Aortic smooth muscle cell (primary cell): ENCODE results near the gene SLC30A7. TPM values are rescaled to one million over a fixed set of nuclear protein-coding genes. Genes with fewer than 3 reads are reported as not detected.

Source experiments
- total RNA-seq: library from RNA; depleted of rRNA; stranded (reverse); fragments of >200 nt; gene quantifications from 2 replicates; pipeline ENCODE4 v1.2.3, GENCODE V29; 2014

Gene SLC30A7
- 28.4 and 33.4 TPM in 2 replicates for total RNA-seq

GRCh38 chr1:100895540-100896480, at the start of gene SLC30A7:
Gene SLC30A7 (plus strand): TSS chr1:100896090. CDS start chr1:100896263, 173 bp downstream.

GRCh38 chr1:100894603-100895539, 1.0 kb upstream of the SLC30A7 start, which contains the start of gene EXTL2:
Gene EXTL2 (minus strand): TSS chr1:100894842. CDS start chr1:100888757, 6,085 bp downstream.

GRCh38 chr1:101025657-101026429, 130.0 kb downstream of the SLC30A7 start, which contains the start of gene DPH5:
Gene DPH5 (minus strand): TSS chr1:101025784. CDS start chr1:101025443, 341 bp downstream.

Other genes starting within 250 kb of the SLC30A7 start
- 0.66 and 12.7 TPM in 2 replicates for gene VCAM1, start 176.3 kb upstream of the SLC30A7 start, total RNA-seq
- gene EXTL2, start 1.2 kb upstream of the SLC30A7 start, total RNA-seq = 26.6 and 28.4 TPM in 2 replicates
- 18.4 and 22.7 TPM in 2 replicates for gene DPH5, start 129.7 kb downstream of the SLC30A7 start, total RNA-seq